Measurements from ENCODE around the gene OTOS.

The OTOS gene

DNA sequence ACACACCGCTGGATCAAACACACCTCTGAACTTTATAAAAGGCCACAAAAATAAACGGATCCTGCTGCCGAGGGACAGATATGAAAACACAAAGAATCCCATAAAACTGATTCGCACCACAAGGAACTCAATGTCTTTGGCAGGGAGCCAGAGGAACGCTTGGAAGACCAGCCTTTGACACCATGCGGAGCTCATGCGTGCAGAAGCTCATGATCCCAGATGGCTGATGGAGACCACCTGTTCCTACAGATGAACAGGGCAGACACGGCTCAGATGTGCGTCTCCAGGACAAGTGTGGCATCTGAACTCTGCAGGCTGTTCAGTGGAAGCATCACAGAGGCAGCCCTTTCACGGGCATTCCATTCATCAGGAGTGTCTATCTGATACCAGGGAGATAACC, 29.2 kb downstream of the OTOS start:
- DNase-seq: no peak

DNA sequence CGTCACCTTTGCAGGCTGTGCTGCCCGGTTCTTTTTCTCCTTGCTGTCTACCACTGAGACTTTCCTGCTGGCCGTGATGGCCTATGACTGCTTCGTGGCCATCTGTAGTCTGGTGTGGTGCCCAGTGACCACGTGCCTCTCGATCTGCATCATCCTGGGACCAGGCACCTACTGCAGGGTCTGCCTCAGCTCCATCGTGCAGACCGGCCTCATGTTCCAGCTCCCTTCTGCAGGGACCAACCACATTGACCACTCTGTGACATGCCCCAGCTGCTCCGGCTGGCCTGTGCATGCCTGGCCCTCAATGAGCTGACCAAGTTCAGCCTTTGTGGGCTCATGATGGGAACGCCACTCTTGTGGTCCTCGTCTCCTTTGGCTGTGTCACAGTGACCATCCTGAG, 31.1 kb downstream of the OTOS start:
- DNase-seq: no peak

DNA sequence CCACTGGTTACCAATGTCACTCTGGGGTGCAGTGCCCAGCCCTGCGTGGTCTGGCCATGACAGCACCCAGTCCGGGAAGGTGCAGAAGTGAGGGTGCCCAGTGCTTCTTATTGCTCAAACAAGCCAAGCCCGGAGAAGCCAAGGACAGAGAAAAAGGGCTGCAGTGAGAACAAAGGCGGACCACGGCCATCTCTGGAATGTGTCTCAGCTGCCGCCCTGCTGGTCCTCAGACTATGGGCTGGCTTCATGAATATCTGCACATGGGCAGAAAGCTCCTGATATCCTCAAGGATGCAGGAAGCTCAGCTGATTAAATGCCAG, 33.0 kb downstream of the OTOS start:
- DNase-seq: no peak

DNA sequence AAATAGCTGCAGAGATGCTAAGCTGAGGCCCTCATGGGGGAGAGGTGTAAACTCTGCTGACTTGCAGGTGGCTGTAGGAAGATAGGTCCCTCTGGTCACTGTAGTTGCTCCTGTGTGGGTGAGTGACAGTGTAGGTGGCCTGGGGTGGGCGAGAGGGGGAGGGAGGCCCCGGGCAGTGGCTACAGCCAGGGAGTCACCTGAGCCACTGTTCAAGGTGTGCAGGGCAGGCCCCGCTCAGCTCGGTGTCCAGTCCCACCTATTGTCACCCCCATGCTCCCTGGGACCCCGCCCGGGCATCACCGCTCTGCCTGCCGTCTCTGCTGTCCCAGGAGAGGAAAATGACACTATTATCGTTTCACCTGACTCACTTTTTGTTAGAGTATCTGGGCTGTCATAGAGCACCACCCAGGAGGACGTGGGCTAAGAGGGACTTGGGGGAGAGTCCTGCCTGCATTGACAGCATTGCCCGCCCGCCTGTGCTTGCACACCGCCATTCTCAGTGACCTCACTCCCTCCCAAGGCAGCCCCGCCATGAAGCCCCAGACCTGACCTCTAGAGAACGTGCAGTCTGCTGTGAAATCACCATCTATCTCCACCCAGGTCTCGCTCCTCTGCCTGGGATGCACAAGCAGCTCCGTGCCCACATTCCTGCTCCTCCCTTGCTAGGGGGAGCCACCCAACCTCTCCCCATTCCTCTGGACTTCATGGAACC, 33.5 kb downstream of the OTOS start:
- DNase-seq: no peak

DNA sequence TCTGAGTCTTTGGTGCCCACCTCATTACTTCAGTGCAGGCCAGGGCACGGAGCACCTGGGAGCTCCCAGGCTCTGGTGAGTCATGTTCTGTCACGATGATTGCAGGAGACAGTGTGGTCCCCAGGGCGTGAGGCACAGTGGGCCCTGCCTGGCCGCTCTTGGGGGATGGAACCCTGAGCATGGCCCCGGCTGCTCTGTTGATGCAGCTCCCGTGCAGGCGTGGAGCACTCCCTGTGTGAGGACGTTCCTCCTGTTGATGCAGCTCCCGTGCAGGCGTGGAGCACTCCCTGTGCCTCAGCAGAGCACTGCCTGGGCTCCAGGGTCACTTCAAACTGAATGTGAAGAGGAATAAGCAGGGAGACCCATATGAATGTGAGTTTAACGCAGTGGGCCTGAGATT, 34.5 kb downstream of the OTOS start:
- DNase-seq: no peak

DNA sequence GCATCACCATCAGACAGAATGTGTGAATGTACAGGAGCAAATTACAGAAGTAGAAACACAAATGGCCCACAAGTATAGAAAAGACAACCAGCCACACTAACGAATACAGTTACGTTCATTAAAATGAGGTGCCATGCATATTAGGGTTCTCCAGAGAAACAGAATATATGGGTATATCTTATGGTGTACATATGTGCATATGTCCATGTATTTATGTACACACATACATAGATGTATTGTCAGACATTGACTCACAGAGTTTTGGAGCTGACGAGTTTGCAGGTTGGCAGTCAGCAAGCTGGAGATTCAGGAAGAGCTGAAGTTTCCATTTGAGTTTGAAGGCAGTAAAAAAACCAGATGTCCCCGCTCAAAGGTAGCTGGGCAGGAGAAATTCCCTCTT, 37.3 kb downstream of the OTOS start:
- DNase-seq: no peak

DNA sequence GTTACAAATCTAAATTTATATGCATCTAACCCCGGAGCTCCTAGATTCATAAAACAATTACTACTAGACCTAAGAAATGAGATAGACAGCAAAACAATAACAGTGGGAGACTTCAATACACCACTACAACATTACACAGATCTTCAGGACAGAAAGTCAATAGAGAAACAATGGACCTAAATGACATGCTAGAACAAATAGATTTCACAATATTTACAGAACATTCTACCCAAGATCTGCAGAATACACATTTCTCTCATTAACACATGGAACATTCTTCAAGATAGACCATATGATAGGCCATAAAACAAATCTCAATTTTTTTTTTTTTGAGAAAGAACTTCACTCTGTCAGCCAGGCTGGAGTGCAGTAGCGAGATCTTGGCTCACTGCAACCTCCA, 42.1 kb downstream of the OTOS start:
- DNase-seq: no peak

DNA sequence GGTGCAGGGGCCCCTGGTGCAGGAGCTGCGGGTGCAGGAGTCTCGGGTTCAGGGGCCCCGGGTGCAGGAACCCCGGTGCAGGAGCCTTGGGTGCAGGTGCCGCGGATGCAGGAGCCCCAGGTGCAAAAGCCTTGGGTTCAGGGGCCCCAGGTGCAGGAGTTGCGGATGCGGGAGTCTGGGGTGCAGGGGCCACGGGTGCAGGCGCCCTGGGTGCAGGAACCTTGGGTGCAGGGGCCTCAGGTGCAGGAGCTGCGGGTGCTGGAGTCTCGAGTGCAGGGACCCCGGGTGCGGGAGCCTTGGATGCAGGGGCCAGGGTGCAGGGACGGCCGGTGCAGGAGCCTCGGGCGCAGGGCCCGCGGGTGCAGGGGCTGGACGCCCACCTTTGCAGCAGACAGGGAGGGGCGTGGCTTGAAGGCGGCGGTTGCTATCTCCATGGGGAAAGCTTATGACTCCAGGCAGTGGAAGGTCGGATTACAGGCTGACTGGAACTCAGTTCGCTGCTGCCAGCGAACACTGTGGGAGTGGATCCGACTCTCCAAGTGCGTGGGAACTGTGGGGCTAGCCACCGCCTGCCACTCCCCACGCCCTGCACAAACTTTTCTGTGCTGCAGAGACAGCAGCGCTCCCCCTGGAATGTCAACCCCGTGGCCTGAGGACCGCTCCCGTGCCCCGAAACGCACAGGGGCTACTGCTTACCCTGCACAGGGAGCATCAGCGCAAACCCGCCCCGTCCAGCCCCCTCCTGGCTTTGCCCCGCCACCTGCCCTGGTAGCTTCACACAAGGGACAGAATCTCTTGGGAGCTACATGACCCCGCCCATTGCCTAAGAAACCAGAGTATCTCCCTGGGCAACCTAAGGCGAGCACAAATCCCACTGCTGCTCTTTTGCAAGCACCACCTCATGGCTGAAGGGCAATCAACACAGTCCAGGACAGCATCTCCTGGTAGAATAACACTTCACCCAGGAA, 44.6 kb downstream of the OTOS start:
- DNase-seq: no peak

DNA sequence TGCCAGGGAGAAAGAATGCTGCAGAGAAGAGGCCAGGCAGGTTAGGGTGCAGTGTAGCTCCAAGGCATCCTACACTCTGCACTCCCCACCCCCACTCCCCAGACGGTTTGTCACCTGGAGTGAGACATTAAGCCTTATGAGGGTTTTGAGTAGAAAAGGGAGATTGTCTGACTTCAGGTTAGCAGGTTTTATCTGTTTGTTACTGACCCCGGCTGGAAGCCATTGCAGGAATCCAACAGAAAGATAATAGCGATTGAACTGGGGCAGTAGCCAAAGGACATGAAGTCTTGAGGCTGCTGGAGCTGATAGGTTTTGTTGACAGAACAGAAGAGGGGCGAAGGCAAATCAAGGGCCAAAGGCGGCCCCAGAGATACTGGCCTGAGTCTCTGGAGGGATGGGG, 51.2 kb downstream of the OTOS start:
- no peak for DNase-seq
